NCI-H1436 (cell line): ENCODE measurements around the gene AP4B1.
"Not testable (repeated sequence)": the region's sequence is repeated elsewhere in the genome, so short reads cannot be mapped to it uniquely, and the experiment has no call there.

Experiments used
- DNase-seq: peaks from one replicate; lab custom pipeline; 2025; lab: John Stamatoyannopoulos, UW

The AP4B1 gene

DNA sequence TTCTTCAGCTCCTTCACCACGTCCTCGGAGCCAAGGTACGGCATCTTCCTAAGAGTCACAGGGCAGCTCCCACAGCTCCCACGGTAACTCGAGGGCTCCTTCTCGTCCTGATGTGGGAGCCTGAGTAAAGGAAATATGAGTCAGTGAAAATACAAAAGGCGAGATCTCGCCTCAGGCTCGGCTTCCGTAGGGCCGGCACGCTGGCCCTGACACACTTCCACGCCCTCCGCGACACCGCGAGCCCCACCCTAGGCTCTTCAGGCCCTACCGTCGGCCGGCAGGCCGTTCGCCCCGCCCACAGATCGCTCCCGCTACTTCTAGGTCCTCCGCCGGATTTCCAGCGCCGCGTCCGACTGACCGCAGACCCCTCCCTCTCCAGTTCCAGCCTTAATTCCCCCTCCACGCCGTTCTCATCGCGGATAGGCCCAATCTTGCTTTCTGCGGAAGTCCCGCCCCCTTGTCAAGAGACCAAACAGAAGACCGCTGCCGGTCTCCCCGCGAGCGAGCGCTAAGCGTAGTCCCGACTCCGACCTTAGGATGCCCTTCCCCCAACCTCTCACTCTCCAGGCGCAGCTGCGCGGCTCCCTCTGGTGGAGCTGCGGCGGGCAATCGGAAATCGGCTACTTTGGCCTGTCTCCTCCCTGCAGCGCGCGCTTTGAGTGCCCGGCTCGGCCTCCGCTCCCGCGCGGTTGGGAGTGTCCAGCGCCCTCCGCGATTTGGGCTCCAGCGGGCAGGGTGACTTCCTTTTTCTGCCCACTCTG, at the start of gene AP4B1, which contains the start of gene DCLRE1B:
Gene AP4B1, minus strand, starts transcription at position 126 of the 761 bp plus-strand sequence. Its CDS starts 82 bp downstream, at position 44.
Gene DCLRE1B, plus strand, starts transcription at position 653 of the 761 bp plus-strand sequence. CDS start 261 bp downstream, outside the sequence.
- peak; percentile 98 for DNase-seq

DNA sequence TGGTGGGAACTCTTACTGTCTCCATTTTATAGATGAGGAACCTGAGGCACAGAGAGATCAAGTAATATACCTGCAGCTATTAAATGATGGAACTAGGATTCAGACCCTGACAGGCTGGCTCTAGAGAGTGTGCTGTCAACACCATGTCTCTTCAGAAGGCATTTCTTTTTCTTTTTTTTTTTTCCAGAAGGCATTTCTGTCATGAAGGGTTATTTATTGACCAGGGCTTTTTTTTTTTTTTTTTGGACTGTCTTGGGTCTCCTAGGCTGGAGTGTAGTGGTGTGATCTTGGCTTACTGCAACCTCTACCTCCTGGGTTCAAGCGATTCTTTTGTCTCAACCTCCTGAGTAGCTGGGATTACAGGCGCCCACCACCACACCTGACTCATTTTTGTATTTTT, 47.1 kb upstream of the AP4B1 start:
- DNase-seq, result no peak

DNA sequence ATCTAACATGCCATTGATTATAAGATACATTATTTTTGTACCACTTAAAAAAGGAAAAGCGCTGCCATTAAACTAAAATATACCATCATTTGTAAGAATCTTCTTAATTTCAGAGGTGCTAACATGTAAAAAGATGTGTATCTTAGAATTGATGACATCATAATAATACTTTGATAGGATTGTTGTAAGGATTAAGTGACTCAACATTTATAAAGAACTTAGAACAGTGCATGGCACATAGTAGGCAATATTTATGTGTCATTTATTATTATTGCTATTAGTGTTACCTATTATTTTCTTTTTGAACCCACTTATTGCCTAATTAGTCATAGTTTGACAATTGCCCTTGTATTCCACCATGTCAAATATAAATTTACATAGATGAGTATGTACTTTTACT, 46.3 kb upstream of the AP4B1 start:
- no peak for DNase-seq

DNA sequence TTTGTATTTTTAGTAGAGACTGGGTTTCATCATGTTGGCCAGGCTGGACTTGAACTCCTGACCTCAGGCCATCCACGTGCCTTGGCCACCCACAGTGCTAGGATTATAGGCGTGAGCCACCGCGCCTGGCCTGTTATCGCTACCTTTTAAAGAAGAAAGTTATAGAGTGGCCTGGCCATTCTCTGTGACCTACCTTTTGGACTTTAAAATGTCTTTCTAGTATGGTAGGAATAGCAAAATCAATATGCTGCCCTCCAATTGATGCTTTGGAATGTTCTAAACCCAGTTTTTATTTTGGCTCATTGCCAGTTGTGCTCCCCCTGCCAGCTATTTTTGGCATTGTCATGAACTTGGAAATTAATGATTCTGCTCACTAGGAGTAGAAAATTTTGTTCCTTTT, 44.4 kb upstream of the AP4B1 start:
- no peak for DNase-seq

DNA sequence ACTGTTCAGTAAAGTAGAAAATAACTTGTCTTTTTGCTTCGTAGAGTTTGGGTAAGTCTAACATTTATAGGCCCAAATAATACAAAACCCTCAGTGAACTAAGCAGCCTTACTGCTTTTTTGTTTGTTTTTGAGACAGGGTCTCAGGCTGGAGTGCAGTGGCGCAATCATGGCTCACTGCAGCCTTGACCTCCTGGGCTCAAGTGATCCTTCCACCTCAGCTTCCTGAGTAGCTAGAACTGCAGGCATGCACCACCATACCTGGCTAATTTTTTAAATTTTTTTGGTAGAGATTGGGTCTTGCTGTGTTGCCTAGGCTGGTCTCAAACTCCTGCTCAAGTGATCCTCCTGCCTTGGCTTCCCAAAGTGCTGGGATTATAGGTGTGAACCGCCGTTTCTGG, 43.6 kb upstream of the AP4B1 start:
- not testable (repeated sequence) for DNase-seq

DNA sequence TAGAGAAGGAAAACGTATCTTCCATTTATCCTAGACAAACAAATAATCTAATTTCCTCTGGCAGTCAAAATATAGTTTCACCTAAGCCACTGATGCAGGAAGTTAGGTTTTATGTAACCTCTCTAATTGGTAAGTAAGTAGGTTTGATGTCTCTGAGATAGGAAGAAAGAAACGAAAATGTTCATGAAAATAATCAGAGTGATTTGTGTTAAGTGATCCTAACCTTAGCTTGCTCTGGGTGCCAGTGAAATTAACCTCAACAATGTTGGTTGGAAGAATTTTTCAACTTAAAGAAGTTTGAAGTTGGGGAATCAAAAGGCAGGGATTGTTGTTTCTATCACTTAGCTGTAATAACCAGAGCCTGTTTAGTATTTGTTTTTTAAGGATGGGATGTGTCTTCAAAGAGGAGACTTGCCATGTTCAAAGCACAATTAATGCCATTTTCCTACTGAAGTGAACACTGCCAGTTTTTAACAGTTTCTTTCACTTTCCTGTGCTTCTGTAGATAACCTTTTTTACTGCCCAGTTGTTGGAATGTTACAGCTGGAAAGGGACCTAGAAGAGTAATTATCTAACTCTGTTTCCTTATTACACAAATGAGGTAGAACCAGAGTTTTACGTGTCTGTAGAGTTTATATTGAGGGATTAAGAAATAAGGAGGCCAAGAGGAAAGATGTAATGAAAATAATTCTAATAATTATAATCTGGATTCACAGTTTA, 42.9 kb upstream of the AP4B1 start:
- no peak for DNase-seq

DNA sequence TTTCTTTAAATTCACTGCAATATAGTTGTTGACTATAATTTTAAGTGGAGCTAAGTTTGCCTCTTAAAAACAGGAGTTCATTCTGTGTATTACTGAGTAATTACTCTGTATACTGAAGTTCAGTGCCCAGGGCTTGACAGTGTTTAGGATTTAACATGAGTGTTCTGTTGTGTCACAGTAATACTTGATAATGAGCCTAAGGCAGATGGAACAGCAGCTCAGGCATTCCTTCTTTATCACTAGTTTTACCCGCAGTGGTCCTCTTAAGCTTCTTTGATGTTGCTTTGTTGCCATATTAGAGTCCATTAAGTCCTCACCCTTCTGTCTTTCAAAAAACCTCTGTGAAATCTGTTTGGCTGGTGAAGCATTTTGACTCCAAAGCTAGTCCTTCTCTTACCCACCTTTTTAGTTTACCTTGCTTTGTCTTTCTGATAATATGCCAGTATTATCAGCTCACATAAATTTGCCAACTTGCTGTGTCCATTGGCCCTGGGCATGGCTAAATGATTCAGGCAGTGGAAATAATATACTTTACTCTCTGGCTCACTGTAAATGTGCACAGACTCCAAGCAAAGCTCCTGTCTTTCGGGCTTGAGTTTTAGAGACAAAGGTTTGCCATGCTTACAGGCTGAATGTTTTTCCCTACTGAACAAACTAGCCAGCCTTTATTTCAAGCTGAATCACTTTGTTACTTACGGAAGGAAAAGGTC, 42.2 kb upstream of the AP4B1 start:
- no peak for DNase-seq

DNA sequence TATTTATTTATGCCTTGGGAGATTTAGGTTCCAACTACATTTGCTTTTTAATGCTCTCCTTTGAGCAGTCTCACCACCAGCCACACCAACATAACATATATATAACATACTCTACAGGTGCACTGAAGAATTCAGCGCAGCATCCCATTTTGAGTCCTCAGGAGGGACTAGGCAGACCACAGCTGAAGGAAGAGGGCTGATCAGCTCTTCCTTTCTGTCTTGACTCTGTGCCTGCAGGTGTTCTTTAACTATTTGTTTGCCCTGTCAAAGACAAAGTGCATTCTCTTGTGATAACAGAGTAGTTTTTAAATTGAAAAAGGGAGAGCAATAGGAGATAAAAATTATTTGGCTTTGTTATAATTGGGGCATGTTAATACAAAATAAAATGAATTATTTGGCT, 41.5 kb upstream of the AP4B1 start:
- DNase-seq, result no peak

DNA sequence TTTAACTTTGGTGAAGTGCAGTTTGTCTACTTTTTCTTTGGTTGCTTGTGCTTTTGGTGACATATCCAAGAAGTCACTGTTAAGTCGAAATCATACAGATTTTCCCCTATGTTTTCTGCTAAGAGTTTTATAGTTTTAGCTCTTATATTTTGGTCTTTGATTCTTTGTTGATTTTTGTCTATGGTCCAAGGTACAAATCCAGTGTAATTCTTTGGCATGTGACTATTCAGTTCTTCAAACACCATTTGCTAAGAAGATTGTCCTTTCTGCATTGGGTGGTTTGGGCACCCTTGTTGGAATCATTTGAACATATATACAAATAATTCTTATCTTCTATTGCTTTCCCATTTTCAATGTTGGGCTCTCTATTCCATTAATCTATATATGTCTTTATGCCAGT, 40.7 kb upstream of the AP4B1 start:
- no peak for DNase-seq

DNA sequence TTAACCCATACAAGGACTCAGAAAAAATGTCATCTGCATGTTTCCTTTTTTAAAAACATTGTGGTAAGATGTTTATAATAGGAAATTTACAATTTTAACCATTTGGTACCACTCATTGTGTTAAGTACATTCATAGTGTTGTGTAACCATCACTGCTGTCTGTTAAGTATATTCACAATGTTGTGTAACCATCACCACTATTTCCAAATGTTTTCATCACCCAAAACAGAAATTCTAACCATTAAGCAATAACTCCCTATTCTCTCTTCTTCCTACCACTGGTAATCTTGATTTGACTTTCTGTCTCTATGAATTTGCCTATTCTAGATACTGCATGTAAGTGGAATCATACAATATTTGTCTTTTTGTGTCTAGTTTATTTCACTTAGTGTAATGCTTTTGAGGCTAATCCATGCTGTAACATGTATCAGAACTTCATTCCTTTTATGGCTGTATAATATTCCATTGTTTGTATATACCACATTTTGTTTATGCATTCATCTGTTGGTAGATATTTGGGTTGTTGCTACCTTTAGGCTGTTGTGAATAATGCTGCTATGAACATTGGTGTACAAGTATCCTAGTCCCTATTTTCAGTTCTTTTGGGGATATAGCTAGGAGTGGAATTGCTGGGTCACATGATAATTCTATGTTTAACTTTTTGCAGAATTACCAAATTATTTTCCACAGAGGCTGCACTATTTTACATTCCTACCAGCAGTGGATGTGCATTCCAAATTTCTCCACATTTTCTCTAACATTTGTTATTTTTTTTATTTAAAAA, 38.6 kb upstream of the AP4B1 start:
- DNase-seq, result no peak

DNA sequence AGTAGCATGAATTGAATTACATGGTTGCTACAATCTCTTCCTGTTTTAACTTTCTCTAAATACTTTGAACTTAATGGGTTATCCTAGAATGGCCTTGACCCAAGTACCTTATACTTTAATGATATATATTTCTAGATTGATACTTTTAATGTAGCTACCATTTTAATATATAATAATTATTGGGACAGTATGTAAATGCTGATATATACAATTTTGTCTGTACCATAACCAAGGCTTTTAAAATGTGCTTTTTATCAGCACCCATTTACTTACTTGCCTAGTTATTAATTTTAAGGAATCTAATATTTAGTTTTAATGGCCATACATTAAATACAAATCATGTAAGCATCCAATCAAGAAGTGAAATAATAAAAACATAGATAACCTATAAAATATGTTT, 37.9 kb upstream of the AP4B1 start:
- DNase-seq, result no peak

DNA sequence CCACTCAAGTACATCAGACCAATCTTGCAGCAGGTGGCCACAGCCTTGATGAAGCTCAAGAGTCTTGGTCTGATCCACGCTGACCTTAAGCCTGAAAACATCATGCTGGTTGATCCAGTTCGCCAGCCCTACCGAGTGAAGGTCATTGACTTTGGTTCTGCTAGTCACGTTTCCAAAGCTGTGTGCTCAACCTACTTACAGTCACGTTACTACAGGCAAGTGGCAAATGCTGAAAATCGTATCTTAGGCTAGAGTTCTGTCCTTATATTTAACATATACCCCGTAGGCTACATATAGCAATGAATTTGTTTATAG, 36.6 kb upstream of the AP4B1 start:
- no peak for DNase-seq

DNA sequence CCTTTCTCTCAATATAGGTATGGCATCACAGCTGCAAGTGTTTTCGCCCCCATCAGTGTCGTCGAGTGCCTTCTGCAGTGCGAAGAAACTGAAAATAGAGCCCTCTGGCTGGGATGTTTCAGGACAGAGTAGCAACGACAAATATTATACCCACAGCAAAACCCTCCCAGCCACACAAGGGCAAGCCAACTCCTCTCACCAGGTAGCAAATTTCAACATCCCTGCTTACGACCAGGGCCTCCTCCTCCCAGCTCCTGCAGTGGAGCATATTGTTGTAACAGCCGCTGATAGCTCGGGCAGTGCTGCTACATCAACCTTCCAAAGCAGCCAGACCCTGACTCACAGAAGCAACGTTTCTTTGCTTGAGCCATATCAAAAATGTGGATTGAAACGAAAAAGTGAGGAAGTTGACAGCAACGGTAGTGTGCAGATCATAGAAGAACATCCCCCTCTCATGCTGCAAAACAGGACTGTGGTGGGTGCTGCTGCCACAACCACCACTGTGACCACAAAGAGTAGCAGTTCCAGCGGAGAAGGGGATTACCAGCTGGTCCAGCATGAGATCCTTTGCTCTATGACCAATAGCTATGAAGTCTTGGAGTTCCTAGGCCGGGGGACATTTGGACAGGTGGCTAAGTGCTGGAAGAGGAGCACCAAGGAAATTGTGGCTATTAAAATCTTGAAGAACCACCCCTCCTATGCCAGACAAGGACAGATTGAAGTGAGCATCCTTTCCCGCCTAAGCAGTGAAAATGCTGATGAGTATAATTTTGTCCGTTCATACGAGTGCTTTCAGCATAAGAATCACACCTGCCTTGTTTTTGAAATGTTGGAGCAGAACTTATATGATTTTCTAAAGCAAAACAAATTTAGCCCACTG, 36.0 kb upstream of the AP4B1 start:
- DNase-seq, result no peak

DNA sequence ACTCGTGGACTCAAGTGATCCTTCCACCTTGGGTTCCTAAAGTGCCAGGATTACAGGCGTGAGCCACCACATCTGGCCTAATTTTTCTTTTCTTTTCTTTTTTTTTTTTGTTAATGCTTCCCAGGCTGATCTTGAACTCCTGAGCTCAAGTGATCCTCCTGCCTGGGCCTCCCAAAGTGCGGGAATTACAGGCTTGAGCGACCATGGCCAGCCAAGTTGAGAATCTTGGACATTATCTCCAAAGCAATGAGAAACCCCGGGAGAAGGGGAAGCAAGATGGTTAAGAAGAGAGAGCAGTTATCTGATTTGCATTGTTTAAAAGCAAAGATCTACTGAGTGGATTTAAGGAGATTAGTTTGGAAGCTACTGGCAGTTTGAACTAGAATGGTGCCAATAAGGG, 33.6 kb upstream of the AP4B1 start:
- DNase-seq, result no peak

DNA sequence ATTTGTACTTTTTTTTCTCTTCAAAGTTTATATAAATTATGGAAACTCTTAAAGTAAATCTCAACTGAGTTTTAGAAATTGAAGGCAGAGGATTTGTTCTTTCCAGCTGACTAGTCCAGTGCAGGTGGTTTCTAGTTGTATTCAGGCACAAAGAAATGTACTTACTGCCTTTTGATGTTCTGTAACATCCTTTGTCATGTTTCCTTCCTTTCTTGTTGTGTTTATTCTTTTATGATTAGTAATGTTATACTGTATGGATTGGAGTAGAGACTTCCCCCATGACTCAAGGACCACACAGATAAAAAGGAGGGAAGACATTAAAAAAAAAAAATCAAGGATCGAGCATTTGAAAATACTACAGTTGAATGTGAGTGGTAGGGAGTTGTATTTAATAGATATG, 32.5 kb upstream of the AP4B1 start:
- DNase-seq, result no peak

DNA sequence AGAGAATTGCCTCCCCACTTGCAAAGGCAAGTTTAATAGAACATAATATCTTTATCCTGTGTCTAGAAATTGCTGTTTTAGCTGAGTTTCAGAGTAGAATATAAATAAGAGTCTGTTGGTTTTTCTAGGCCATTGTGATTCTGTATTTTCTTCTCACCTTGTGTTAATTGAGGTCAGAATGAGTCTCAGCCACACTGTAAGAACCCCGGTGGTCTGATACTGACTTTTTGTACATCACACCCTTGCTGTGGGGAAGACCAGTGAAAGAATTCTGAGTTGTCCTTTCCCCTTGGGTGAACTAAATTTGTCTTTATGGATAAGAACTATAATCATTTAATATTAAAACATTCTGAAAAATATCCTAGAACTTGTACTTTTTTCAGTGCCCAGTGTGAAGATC, 31.4 kb upstream of the AP4B1 start:
- no peak for DNase-seq

DNA sequence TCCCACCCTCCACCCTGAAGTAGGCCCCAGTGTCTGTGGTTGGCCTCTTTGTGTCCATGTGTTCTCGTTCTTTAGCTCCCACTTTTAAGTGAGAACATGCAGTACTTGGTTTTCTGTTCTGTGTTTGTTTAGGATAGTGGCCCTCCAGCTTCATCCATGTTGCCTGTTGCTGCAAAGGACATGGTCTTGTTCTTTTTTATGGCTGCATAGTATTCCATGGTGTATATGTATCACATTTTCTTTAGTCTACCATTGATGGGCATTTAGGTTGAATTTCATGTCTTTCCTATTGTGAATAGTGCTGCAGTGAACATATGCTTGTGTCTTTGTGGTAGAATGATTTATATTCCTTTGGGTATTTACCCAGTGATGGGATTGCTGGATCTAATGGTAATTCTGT, 30.6 kb upstream of the AP4B1 start:
- DNase-seq, result no peak

DNA sequence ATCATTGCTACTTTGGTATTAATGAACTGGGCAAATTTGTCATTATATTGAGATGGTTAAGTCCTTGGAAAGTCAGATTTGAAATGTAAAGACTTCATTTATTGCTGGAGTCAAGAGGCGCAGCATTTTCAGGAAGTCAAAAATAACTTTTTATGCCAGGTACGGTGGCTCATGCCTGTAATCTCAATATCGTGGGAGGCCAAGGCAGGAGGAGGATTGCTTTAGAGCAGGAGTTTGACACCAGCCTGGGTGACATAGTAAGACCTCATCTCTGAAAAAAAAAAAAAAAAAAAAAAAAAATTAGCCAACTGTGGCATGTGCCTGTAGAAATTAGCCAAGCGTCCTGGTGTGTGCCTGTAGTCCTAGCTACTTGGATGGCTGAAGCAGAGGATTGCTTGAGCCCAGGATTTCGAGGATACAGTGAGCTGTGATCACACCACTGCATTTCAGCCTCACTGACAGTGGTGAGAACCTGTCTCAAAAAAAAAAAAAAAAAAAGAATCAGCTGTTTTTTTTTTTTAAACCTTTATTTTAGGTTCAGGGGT, 30.0 kb upstream of the AP4B1 start:
- no peak for DNase-seq

DNA sequence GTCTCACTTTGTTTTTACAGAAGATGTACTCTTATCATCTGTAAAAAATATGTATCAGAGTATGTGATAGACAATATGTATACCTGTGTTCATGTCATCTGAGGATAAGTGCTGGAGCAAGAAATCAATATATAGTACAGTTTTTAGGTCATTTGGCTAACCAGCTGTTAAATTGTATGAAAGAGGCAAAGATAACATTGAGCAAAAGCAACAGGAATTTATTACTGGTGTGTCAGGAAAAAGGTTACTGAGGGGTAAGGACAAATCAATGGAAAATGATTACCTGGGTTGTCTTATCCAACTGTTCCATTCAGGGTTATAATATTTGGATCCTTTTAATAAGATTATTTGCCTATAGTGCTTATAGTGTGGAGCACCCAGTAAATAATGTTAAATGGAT, 29.4 kb upstream of the AP4B1 start:
- no peak for DNase-seq

DNA sequence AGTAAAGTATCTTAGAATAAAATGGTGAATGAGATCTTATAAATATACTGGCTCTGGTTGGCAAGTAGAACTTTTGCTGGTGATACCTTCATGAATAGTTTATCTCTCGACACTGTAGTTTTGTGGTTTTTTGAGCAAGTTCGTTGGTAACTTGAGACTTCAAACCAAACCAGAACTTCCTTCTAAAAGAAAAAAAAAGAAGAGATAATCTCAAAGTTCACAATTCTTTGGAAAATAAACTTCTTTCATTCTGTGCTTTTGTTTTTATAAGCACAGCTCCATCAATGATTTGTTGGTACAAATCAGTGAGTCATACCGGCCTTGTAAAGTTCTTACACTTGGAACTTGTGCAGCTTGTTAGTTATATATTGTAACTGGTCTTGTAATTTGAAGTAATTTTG, 26.9 kb upstream of the AP4B1 start:
- no peak for DNase-seq
